GM19023 (cell line): ENCODE measurements around the gene OPN5.

Experiments used
- ATAC-seq: cut with Tn5 transposase; IDR thresholded peaks from one replicate; pipeline ENCODE4 v1.9.1; 2021; ENCODE audit warnings: mild to moderate bottlenecking, moderate library complexity; ENCODE audit not compliant: unreplicated experiment

The OPN5 gene

GRCh38 chr6:47852727-47853126, 70.9 kb downstream of the OPN5 start:
- ATAC-seq, result no peak

DNA sequence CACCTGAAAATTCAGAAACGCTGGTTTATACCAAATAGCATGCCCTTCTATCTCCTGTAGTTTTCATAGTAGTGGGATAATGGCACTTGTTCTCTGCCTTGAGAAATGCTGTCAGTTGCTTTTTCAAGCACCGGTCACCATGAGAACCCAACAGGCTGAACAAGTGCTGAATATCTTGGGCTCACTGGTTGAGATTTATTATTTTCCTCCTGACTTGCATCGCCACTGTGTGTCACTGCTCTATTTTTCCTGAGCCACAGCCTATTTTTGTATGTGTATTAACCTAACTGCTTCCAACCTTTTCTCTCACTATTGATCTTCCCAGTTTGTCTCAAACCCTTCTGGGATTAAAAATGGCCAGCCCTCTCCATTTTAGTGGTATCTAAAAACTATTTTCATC, 71.9 kb downstream of the OPN5 start:
- no peak for ATAC-seq

DNA sequence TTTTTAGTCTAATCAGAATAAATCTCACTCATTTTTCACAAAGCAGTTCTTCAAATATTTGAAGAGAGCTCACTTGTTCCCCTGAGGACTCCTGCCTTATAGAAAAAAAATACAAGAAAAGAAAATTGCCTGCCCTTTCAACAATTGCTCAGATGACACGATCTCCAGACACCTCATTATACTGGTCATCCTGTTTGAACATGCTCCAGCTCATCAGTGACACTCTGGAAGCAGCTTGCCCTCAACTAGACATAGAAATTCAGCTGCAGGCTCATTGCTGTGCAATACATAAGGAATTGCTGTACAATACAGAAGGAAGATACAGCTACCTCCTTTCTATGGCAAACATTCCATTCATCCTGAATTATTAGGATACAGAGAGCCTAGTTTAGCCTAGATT, 73.1 kb downstream of the OPN5 start:
- no peak for ATAC-seq

GRCh38 chr6:47859175-47859574, 77.3 kb downstream of the OPN5 start:
- no peak for ATAC-seq

DNA sequence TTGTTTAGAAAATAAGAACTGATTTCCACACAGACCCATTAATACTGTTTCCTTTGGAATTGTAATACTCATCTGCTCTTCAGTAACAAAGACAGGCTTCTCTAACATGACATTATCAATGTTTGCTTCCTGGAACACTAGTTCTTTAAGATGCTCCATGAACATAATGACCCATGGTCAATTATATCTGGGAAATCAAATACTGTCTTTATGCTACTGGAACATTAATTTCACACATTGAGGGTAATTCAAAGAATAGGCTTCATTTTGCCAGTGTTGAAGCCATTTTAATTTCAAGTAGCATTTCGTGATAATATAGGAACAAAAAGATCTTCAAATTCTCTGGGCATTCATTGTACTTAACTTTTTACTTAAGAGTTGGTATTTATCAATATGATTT, 80.9 kb downstream of the OPN5 start:
- no peak for ATAC-seq

DNA sequence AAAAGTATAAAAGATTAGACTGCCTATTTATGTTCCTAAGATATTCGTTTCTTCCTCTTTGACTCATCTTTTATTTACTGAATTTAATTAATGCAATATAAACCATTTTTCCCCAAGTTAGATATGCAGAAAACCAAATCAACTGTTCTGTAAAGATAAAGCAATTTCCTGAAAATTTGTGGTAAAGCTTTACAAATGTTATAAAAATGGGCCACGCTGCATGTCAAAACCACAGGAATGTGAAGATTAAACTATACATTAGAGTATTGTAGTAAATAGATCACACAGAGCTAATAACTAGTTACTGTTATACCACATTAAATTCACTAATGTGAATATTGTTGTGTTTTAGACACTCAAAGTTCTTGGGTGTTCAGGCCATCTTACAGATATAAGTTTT, 83.4 kb downstream of the OPN5 start:
- ATAC-seq, result no peak

- no peak for ATAC-seq
Observed at GRCh38 chr6:47875593-47875992, 93.8 kb downstream of the OPN5 start.
